GM12878 (cell line): Measurements from ENCODE around the gene CDH4.

ENCODE experiments used
- CBFB ChIP-seq: IDR thresholded peaks from 2 replicates; pipeline ENCODE4 v1.6.1; 2016; ENCODE audit warnings: antibody characterized with exemption, low read depth
- CEBPB ChIP-seq, 2 experiments: fragments of 150-350 bp in 1 of 2; IDR thresholded peaks; 2 replicates each; pipeline ENCODE4 v1.6.1; 2012 to 2014; ENCODE audit warnings: low read depth in 2 of 2, low read length in 2 of 2, borderline replicate concordance in 1 of 2, inconsistent platforms in 1 of 2
- CHD1 ChIP-seq: IDR thresholded peaks from 2 replicates; pipeline ENCODE4 v1.6.1; 2012; ENCODE audit warnings: low read depth, low read length, improper control_type of control experiment
- CREB1 ChIP-seq: IDR thresholded peaks from 2 replicates; pipeline ENCODE4 v1.6.1; 2012; ENCODE audit warnings: low read depth, mild to moderate bottlenecking, inconsistent platforms
- CTCF ChIP-seq, 3 experiments: IDR thresholded peaks in 2 of 3; conservative IDR thresholded peaks in 1 of 3; 2 replicates each; pipeline ENCODE4 v1.5.1; 2011; ENCODE audit warnings: low read depth in 3 of 3, low read length in 3 of 3, mild to moderate bottlenecking in 3 of 3, control low read depth in 2 of 3, moderate library complexity in 2 of 3, inconsistent platforms in 1 of 3, mixed read lengths in 1 of 3; ENCODE audit not compliant: control insufficient read depth in 2 of 3, insufficient read depth in 1 of 3; ENCODE audit errors: extremely low read depth in 1 of 3
- FOXK2 ChIP-seq: fragments of 450-650 bp; IDR thresholded peaks from 2 replicates; pipeline ENCODE4 v1.6.1; 2017; ENCODE audit warnings: mild to moderate bottlenecking, moderate library complexity
- NFYB ChIP-seq: IDR thresholded peaks from 2 replicates; pipeline ENCODE4 v1.6.1; 2011; ENCODE audit warnings: low read depth, mild to moderate bottlenecking, low read length, improper control_type of control experiment, moderate library complexity; ENCODE audit not compliant: insufficient read depth
- PKNOX1 ChIP-seq: fragments of 450-650 bp; IDR thresholded peaks from 2 replicates; pipeline ENCODE4 v1.6.1; 2016; ENCODE audit warnings: mild to moderate bottlenecking
- POLR2AphosphoS5 ChIP-seq: IDR thresholded peaks from 2 replicates; pipeline ENCODE4 v1.6.1; 2011; ENCODE audit warnings: mild to moderate bottlenecking, low read length, inconsistent platforms
- SP1 ChIP-seq: IDR thresholded peaks from one replicate; pipeline ENCODE4 v1.6.1; 2011; ENCODE audit warnings: low read depth, low read length
- TAF1 ChIP-seq: IDR thresholded peaks from 2 replicates; pipeline ENCODE4 v1.6.1; 2011; ENCODE audit warnings: mild to moderate bottlenecking, low read depth, low read length, borderline replicate concordance
- ZNF384 ChIP-seq: IDR thresholded peaks from 2 replicates; pipeline ENCODE4 v1.6.1; 2012; ENCODE audit warnings: low read depth, mild to moderate bottlenecking, low read length, improper control_type of control experiment, borderline replicate concordance
- ZNF592 ChIP-seq: fragments of 450-650 bp; IDR thresholded peaks from 2 replicates; pipeline ENCODE4 v1.6.1; 2017; ENCODE audit warnings: mild to moderate bottlenecking, moderate library complexity
- ZZZ3 ChIP-seq: IDR thresholded peaks from 2 replicates; pipeline ENCODE4 v1.6.1; 2011; ENCODE audit warnings: low read depth; ENCODE audit not compliant: control insufficient read depth, insufficient read length

GRCh38 chr20:61935926-61936700 lies 684.1 kb downstream of the CDH4 start:
- no peak for TF ChIP-seq ZZZ3
- TF ChIP-seq CEBPB (IDR thresholded peaks at IDR 0.05; ENCODE audit: borderline replicate concordance in 1 of 2, low read depth in 2 of 2, low read length in 2 of 2): no peak
- TF ChIP-seq PKNOX1: no peak
- no peak for TF ChIP-seq CHD1
- TF ChIP-seq ZNF384: no peak
- TF ChIP-seq TAF1: no peak
- no peak for TF ChIP-seq ZNF592
- no peak for TF ChIP-seq CTCF (IDR thresholded peaks at IDR 0.05 in 2 of 3, conservative IDR thresholded peaks at IDR 0.05 in 1 of 3; ENCODE audit: control insufficient read depth in 2 of 3, extremely low read depth in 1 of 3, insufficient read depth in 1 of 3, low read depth in 3 of 3, low read length in 3 of 3)
- no peak for TF ChIP-seq CBFB
- no peak for TF ChIP-seq SP1
- no peak for TF ChIP-seq NFYB
- no peak for TF ChIP-seq CREB1
- no peak for TF ChIP-seq POLR2AphosphoS5
- TF ChIP-seq FOXK2: no peak
